ENCODE data around the gene UBE2G1.
"Not testable (repeated sequence)": the region's sequence is repeated elsewhere in the genome, so short reads cannot be mapped to it uniquely, and the experiment has no call there.

UBE2G1 gene

DNA sequence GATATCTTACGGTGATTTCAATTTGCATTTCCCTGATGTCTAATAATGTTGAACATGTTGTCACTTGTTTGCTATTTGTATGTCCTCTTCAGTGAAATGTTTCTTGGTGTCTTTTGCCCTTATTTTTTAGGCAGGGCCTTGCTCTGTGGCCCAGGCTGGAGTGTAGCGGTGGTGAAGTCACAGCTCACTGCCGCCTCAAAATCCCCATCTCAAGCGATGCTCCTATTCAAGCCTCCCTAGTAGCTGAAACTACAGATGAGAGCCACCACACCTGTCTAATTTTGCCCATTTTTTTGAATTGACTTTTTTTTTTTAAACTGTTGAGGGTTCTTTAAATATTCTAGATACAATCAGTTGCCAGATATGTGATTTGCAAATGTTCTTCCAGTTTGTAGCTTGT is 8.3 kb downstream of the UBE2G1 start:
- Histone ChIP-seq H3K36me3 (ENCODE audit: control insufficient read depth in 5 of 5, insufficient read depth in 5 of 5, low read length in 5 of 5) (peaks cover 0 to 2% (median 0%) of the 10 kb centered on the region in 5 donors), H3K9me3 (ENCODE audit: control insufficient read depth in 5 of 5, low read length in 5 of 5) (no peaks in the 10 kb centered on the region), H3K27ac (ENCODE audit: low read depth, low read length) (no peak overlapping the region), H3K9ac (ENCODE audit: low read length in 5 of 5) (no peak overlapping the region), H3K27me3 (ENCODE audit: control insufficient read depth in 5 of 5, insufficient read depth in 4 of 5, low read length in 5 of 5) (no peaks in the 10 kb centered on the region), H3K4me3 (ENCODE audit: low read depth in 1 of 5, low read length in 5 of 5) (no peak overlapping the region), H3K4me1 (ENCODE audit: control insufficient read depth in 5 of 5, insufficient read depth in 5 of 5, low read length in 5 of 5) (peaks cover 0 to 24% (median 22%) of the 10 kb centered on the region in 5 donors)

DNA sequence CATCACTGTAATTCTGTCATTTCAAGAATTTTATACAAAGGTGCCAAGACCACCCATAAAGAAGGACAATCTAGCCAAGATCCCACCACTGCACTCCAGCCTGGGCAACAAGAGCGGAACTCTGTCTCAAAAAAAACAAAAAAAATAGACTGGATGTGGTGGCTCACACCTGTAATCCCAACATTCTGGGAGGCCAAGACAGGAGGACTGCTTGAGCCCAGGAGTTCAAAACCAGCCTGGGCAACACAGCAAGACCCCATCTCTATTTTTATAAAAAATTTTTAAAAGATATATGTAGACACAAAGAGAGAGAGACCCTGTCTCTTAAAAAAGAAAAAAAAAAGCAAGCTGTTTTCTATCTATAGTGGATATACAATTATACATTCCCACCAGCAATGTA is 8.8 kb downstream of the UBE2G1 start:
- no peak overlapping the region for H3K9ac ChIP-seq (ENCODE audit: low read length in 5 of 5)
- H3K4me1 ChIP-seq (ENCODE audit: control insufficient read depth in 5 of 5, insufficient read depth in 5 of 5, low read length in 5 of 5), result peaks cover 0 to 24% (median 20%) of the 10 kb centered on the region in 5 donors
- no peak overlapping the region for H3K4me3 ChIP-seq (ENCODE audit: low read depth in 1 of 5, low read length in 5 of 5)
- H3K27me3 ChIP-seq (ENCODE audit: control insufficient read depth in 5 of 5, insufficient read depth in 4 of 5, low read length in 5 of 5), result no peaks in the 10 kb centered on the region
- no peaks in the 10 kb centered on the region for H3K9me3 ChIP-seq (ENCODE audit: control insufficient read depth in 5 of 5, low read length in 5 of 5)
- peaks cover 0 to 2% (median 0%) of the 10 kb centered on the region in 5 donors for H3K36me3 ChIP-seq (ENCODE audit: control insufficient read depth in 5 of 5, insufficient read depth in 5 of 5, low read length in 5 of 5)
- H3K27ac ChIP-seq (ENCODE audit: low read depth, low read length), result no peak overlapping the region

DNA sequence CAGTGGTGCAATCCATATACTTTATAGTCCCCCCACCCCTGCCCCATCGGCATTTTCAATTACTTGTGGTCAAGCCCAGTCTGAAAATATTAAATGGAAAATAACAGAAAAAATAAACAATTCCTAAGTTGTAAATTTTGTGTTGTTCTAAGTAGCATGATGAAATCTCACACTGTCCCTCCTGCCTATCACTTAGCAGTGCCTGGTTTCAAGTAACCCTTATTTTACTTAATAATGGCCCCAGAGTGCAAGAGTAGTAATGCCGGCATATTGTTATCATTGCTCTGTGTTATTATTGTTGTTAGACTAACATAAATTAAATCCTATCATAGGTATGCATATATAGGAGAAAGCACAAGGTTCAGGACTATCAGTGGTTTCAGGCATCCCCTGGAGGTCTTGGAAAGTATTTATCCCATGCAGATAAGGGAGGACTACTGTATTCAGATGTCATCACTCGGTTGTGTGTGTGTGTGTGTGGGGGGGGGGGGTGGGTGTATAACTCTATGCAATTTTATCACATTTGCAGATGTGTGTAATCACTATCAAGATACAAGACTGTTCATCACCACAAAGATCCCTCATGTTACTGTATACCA is 9.3 kb downstream of the UBE2G1 start:
- no peak overlapping the region for H3K4me3 ChIP-seq (ENCODE audit: low read depth in 1 of 5, low read length in 5 of 5)
- H3K36me3 ChIP-seq (ENCODE audit: control insufficient read depth in 5 of 5, insufficient read depth in 5 of 5, low read length in 5 of 5), result no peaks in the 10 kb centered on the region
- peaks cover 0 to 22% (median 16%) of the 10 kb centered on the region in 5 donors for H3K4me1 ChIP-seq (ENCODE audit: control insufficient read depth in 5 of 5, insufficient read depth in 5 of 5, low read length in 5 of 5)
- no peak overlapping the region for H3K27ac ChIP-seq (ENCODE audit: low read depth, low read length)
- no peaks in the 10 kb centered on the region for H3K27me3 ChIP-seq (ENCODE audit: control insufficient read depth in 5 of 5, insufficient read depth in 4 of 5, low read length in 5 of 5)
- no peak overlapping the region for H3K9ac ChIP-seq (ENCODE audit: low read length in 5 of 5)
- no peaks in the 10 kb centered on the region for H3K9me3 ChIP-seq (ENCODE audit: control insufficient read depth in 5 of 5, low read length in 5 of 5)

DNA sequence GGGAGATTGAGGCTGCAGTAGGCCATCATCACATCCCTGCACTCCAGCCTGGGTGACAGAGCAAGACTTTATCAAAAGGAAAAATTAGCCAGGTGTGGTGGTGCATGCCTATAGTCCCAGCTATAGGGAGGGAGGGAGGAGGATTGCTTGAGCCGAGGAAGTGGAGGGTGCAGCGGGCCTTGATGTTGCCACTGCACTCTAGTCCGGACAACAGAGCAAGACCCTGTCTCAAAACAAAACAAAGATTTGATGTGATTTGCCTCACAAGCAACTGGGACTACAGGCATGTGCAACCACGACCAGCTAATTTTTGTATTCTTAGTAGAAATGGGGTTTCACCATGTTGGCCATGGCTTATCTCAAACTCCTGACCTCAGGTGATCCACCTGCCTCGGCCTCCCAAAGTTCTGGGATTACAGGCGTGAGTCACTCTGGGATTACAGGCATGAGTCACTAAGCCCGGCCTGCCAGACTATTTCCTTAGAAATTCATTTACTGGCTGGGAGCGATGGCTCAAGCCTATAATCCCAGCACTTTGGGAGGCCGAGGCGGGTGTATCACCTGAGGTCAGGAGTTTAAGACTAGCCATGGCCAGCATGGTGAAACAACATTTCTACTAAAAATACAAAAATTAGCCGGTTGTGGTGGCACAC is 11.5 kb downstream of the UBE2G1 start:
- H3K9me3 ChIP-seq (ENCODE audit: control insufficient read depth in 5 of 5, low read length in 5 of 5), result no peaks in the 10 kb centered on the region
- H3K4me3 ChIP-seq (ENCODE audit: low read depth in 1 of 5, low read length in 5 of 5), result no peak overlapping the region
- H3K27ac ChIP-seq (ENCODE audit: low read depth, low read length), result no peak overlapping the region
- H3K4me1 ChIP-seq (ENCODE audit: control insufficient read depth in 5 of 5, insufficient read depth in 5 of 5, low read length in 5 of 5), result peaks cover 3 to 26% (median 22%) of the 10 kb centered on the region in 5 donors
- H3K27me3 ChIP-seq (ENCODE audit: control insufficient read depth in 5 of 5, insufficient read depth in 4 of 5, low read length in 5 of 5), result no peaks in the 10 kb centered on the region
- H3K36me3 ChIP-seq (ENCODE audit: control insufficient read depth in 5 of 5, insufficient read depth in 5 of 5, low read length in 5 of 5), result no peaks in the 10 kb centered on the region
- no peak overlapping the region for H3K9ac ChIP-seq (ENCODE audit: low read length in 5 of 5)

DNA sequence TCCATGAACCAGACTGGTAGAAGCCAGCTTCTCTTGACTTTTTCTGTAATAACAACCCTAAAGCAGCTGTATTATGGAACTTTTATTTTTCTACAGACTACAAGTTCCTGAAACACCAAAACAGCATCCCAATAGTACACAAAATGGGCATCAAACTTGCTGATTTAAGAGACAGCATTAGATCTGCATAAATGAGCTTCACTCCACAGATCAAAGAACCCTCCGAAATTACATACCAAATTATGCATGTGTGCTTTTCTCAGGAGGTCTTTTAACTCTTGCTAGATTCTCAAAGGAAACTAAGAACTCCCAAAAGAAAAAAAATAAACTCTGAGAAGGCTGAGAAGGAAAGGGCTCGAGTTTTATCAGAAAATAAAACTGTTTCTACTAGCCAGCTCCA is 12.3 kb downstream of the UBE2G1 start:
- Histone ChIP-seq H3K36me3 (ENCODE audit: control insufficient read depth in 5 of 5, insufficient read depth in 5 of 5, low read length in 5 of 5) (no peaks in the 10 kb centered on the region), H3K27ac (ENCODE audit: low read depth, low read length) (no peak overlapping the region), H3K4me3 (ENCODE audit: low read depth in 1 of 5, low read length in 5 of 5) (no peak overlapping the region), H3K9me3 (ENCODE audit: control insufficient read depth in 5 of 5, low read length in 5 of 5) (no peaks in the 10 kb centered on the region), H3K27me3 (ENCODE audit: control insufficient read depth in 5 of 5, insufficient read depth in 4 of 5, low read length in 5 of 5) (no peaks in the 10 kb centered on the region), H3K9ac (ENCODE audit: low read length in 5 of 5) (no peak overlapping the region), H3K4me1 (ENCODE audit: control insufficient read depth in 5 of 5, insufficient read depth in 5 of 5, low read length in 5 of 5) (peaks cover 3 to 26% (median 22%) of the 10 kb centered on the region in 5 donors)

DNA sequence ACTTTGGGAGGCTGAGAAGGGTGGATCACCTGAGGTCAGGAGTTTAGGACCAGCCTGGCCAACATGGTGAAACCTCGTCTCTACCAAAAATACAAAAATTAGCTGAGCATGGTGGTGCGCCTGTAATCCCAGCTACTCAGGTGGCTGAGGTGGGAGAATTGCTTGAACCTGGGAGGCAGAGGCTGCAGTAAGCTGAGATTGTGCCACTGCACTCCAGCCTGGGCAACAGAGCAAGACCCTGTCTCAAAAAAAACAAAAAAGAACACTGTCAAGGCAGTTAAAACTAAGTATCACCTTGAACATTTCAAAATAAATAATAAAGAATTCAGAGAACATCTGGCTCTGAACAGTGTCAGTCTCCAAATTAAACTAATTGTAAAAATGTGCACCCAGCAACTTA is 16.3 kb downstream of the UBE2G1 start:
- H3K9ac ChIP-seq (ENCODE audit: low read length in 5 of 5); H3K9me3 ChIP-seq (ENCODE audit: control insufficient read depth in 5 of 5, low read length in 5 of 5); H3K4me3 ChIP-seq (ENCODE audit: low read depth in 1 of 5, low read length in 5 of 5); H3K27me3 ChIP-seq (ENCODE audit: control insufficient read depth in 5 of 5, insufficient read depth in 4 of 5, low read length in 5 of 5); H3K36me3 ChIP-seq (ENCODE audit: control insufficient read depth in 5 of 5, insufficient read depth in 5 of 5, low read length in 5 of 5); H3K27ac ChIP-seq (ENCODE audit: low read depth, low read length): not testable (repeated sequence)
- H3K4me1 ChIP-seq (ENCODE audit: control insufficient read depth in 5 of 5, insufficient read depth in 5 of 5, low read length in 5 of 5), result peaks cover 3 to 22% (median 18%) of the 10 kb centered on the region in 5 donors

DNA sequence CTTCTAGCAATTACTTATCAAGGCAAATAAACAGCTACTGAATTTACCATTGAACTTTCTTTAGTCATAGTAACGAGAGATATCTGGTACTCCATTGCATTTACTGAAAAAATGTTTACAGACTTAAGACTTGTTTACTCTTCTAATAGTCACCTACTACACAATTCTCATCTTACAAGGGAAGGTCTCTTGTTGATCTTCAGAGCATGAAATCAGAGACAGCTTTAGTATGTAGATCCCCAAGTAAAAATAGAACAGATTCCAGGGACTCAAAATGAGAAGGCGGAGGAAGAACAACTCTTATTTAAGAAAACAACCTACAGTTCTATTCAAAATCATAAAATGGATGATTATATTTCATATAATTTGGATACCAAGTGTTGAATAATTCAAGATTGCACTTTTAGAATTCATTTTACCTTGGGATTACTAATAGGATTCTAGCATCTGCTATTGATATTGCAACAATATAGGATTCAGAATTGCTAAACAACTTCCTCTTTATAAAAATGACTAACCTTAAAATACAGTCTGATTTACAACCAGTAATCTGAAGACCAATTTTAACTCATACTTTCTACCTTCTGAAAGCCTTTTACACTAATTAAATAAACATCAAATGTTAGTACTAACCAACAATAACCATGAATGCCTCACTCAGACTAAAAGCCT is 20.8 kb downstream of the UBE2G1 start:
- no peaks in the 10 kb centered on the region for H3K27me3 ChIP-seq (ENCODE audit: control insufficient read depth in 5 of 5, insufficient read depth in 4 of 5, low read length in 5 of 5)
- H3K36me3 ChIP-seq (ENCODE audit: control insufficient read depth in 5 of 5, insufficient read depth in 5 of 5, low read length in 5 of 5), result no peaks in the 10 kb centered on the region
- H3K4me1 ChIP-seq (ENCODE audit: control insufficient read depth in 5 of 5, insufficient read depth in 5 of 5, low read length in 5 of 5), result peaks cover 3 to 23% (median 16%) of the 10 kb centered on the region in 5 donors
- no peak overlapping the region for H3K4me3 ChIP-seq (ENCODE audit: low read depth in 1 of 5, low read length in 5 of 5)
- H3K9me3 ChIP-seq (ENCODE audit: control insufficient read depth in 5 of 5, low read length in 5 of 5), result no peaks in the 10 kb centered on the region
- H3K27ac ChIP-seq (ENCODE audit: low read depth, low read length), result no peak overlapping the region
- no peak overlapping the region for H3K9ac ChIP-seq (ENCODE audit: low read length in 5 of 5)

DNA sequence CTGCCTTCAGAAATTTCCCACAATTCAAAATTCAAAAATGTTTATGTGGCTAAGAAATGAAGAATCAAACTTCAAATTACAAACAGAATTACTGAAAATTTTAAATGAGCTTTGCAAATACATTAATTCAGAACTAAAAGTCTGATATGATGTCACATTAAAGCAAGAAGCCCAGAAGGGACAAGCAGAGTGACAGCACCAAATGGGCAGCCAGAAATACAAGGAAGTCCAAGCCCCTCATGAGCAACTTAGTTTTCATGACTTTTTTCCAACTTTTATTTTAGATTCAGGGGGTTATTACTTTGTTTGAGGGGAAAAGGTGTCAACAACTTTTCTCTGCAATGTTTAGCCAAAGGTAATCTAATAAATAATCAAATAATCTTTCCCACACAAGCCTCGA is 21.5 kb downstream of the UBE2G1 start:
- H3K36me3 ChIP-seq (ENCODE audit: control insufficient read depth in 5 of 5, insufficient read depth in 5 of 5, low read length in 5 of 5), result no peaks in the 10 kb centered on the region
- H3K4me1 ChIP-seq (ENCODE audit: control insufficient read depth in 5 of 5, insufficient read depth in 5 of 5, low read length in 5 of 5), result peaks cover 3 to 23% (median 16%) of the 10 kb centered on the region in 5 donors
- H3K27me3 ChIP-seq (ENCODE audit: control insufficient read depth in 5 of 5, insufficient read depth in 4 of 5, low read length in 5 of 5), result no peaks in the 10 kb centered on the region
- no peak overlapping the region for H3K4me3 ChIP-seq (ENCODE audit: low read depth in 1 of 5, low read length in 5 of 5)
- H3K9me3 ChIP-seq (ENCODE audit: control insufficient read depth in 5 of 5, low read length in 5 of 5), result no peaks in the 10 kb centered on the region
- H3K9ac ChIP-seq (ENCODE audit: low read length in 5 of 5), result no peak overlapping the region
- H3K27ac ChIP-seq (ENCODE audit: low read depth, low read length), result no peak overlapping the region

DNA sequence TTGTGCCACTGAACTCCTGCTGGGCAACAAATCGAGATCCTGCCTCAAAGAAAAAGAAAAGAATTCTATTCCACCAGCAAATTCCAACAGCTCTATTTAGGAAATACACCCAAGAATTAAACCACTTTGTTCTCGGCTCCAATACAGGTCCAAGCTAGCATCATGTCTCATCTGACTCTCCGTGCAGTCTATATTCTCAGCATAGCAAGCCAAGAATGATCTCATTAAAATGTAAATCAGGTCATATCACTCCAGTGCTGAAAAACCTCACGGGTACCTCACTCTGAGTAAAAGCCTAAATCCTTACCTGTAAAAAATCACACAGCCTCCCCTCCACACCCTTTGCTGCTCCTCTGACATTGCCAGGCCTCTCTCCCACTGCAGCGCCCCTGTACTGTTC is 23.9 kb downstream of the UBE2G1 start:
- Histone ChIP-seq H3K27me3 (ENCODE audit: control insufficient read depth in 5 of 5, insufficient read depth in 4 of 5, low read length in 5 of 5) (no peaks in the 10 kb centered on the region), H3K9me3 (ENCODE audit: control insufficient read depth in 5 of 5, low read length in 5 of 5) (no peaks in the 10 kb centered on the region), H3K4me3 (ENCODE audit: low read depth in 1 of 5, low read length in 5 of 5) (no peak overlapping the region), H3K36me3 (ENCODE audit: control insufficient read depth in 5 of 5, insufficient read depth in 5 of 5, low read length in 5 of 5) (no peaks in the 10 kb centered on the region), H3K9ac (ENCODE audit: low read length in 5 of 5) (no peak overlapping the region), H3K4me1 (ENCODE audit: control insufficient read depth in 5 of 5, insufficient read depth in 5 of 5, low read length in 5 of 5) (peaks cover 3 to 23% (median 16%) of the 10 kb centered on the region in 5 donors), H3K27ac (ENCODE audit: low read depth, low read length) (no peak overlapping the region)

DNA sequence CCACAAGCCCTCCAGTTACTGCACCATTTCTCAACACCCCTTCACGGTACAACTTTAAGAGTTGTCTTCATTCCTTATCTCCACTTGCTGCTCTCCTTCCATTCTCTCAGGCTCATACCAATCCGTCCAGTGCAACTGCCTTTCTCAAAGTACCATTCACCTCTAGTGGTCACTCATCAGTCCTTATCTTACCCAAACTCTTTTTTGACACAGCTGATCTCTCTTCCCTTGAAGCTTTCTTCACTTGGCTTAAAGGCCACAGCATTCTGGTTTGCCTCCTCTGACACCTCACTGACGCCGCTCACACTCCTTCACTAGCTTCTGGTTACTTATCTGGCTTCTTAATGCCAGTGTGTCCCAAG is 24.9 kb downstream of the UBE2G1 start:
- peaks cover 3 to 23% (median 16%) of the 10 kb centered on the region in 5 donors for H3K4me1 ChIP-seq (ENCODE audit: control insufficient read depth in 5 of 5, insufficient read depth in 5 of 5, low read length in 5 of 5)

More for the DNA sequence above, 24.9 kb downstream of the UBE2G1 start:
- no peak overlapping the region for H3K27ac ChIP-seq (ENCODE audit: low read depth, low read length)
- no peak overlapping the region for H3K9ac ChIP-seq (ENCODE audit: low read length in 5 of 5)
- H3K4me3 ChIP-seq (ENCODE audit: low read depth in 1 of 5, low read length in 5 of 5), result no peak overlapping the region
- H3K36me3 ChIP-seq (ENCODE audit: control insufficient read depth in 5 of 5, insufficient read depth in 5 of 5, low read length in 5 of 5), result no peaks in the 10 kb centered on the region
- H3K9me3 ChIP-seq (ENCODE audit: control insufficient read depth in 5 of 5, low read length in 5 of 5), result no peaks in the 10 kb centered on the region
- no peaks in the 10 kb centered on the region for H3K27me3 ChIP-seq (ENCODE audit: control insufficient read depth in 5 of 5, insufficient read depth in 4 of 5, low read length in 5 of 5)
